Fibroblast of villous mesenchyme (primary cell): ENCODE results near the gene SERPIND1. TPM values are rescaled to one million over a fixed set of nuclear protein-coding genes. Genes with fewer than 3 reads are reported as not detected.

Experiments used
- DNase-seq: peaks from one replicate; pipeline ENCODE4 v3.0.0-alpha.2; 2010; ENCODE audit warnings: low read depth
- H3K4me3 ChIP-seq: 2 replicates; pipeline ENCODE4 v1.5.1; 2011; ENCODE audit warnings: low read depth, mild to moderate bottlenecking, low read length
- total RNA-seq: library from RNA; depleted of rRNA; stranded (reverse); fragments of >200 nt; gene quantifications from 2 replicates; pipeline ENCODE4 v1.2.3, GENCODE V29; 2012
- TF ChIP-seq, protein P1 (sequence below): IDR thresholded peaks from 2 replicates; pipeline ENCODE4 v1.5.1; 2012; ENCODE audit warnings: low read depth, mild to moderate bottlenecking, low read length; ENCODE audit not compliant: insufficient read depth

The SERPIND1 gene
- total RNA-seq, 1 donor, result under 0.01 TPM

DNA sequence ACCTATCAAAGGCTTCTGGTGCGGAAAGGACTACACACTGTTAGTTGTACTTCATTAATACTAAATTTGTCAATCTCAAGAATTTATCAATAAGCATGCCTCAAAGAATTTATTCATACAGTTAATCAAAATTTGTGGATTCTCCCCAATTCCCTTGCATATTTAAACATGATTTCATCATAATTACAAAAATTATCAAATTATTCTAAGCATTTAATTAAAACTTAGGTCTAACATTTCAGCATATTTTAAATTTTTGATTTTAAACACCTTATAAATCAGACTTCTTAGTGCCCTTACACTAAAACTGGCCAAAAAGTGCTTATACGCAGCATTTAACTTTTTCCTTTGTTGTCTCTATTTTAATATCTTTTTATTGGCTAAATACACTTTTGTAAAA, 13.8 kb upstream of the SERPIND1 start:
- TF ChIP-seq, protein P1, sequence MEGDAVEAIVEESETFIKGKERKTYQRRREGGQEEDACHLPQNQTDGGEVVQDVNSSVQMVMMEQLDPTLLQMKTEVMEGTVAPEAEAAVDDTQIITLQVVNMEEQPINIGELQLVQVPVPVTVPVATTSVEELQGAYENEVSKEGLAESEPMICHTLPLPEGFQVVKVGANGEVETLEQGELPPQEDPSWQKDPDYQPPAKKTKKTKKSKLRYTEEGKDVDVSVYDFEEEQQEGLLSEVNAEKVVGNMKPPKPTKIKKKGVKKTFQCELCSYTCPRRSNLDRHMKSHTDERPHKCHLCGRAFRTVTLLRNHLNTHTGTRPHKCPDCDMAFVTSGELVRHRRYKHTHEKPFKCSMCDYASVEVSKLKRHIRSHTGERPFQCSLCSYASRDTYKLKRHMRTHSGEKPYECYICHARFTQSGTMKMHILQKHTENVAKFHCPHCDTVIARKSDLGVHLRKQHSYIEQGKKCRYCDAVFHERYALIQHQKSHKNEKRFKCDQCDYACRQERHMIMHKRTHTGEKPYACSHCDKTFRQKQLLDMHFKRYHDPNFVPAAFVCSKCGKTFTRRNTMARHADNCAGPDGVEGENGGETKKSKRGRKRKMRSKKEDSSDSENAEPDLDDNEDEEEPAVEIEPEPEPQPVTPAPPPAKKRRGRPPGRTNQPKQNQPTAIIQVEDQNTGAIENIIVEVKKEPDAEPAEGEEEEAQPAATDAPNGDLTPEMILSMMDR, result no peak
- no peak for DNase-seq
- H3K4me3 ChIP-seq, result no peak overlapping the region

DNA sequence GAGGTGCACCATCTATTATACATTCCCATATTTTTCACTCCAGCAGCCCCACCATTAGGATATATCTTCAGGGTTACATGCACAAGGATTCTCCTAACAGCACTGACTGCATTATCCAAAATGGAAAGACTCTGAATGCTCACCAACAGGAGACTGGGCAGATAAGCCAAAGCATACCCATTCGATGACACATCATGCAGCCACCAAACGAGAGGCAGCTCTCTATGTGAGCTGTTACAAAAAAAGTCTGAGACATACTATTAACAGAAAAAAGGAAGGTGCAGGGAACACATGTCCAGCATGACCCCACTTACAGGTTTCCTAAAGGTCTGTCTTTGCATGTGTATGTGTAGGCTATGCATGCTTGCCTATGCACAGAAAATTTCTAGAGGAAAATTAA, 12.4 kb upstream of the SERPIND1 start:
- no peak for DNase-seq
- TF ChIP-seq, protein P1, result no peak
- H3K4me3 ChIP-seq, result no peak overlapping the region

DNA sequence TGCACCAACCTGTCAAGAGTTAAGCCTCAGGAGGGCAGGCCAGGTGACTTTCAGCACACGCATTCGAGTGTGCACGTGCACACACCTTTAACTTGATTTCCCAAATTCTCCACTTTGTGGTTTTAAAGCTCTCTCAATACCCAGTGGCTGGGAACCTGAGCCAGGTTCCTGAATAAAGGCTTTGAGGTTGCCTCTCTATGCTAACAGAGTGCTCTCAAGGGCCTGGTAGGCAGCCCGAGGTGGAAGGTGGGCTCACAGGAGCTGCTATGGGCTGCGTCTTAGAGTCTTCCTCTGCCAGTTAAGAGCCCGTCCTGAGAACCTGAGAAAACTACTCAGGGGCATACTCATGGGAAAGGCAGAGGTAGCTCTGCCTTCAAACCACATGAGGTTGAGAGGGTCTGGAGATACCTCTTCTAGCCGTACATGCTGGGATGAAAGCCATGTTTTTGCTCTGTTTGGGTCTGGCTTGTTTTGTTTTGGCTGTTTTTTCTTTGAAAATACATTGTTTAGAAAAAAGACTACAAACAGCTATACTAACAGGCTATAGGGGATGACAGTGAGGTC, 11.6 kb upstream of the SERPIND1 start:
- no peak overlapping the region for H3K4me3 ChIP-seq
- DNase-seq, result no peak
- TF ChIP-seq, protein P1, result no peak

DNA sequence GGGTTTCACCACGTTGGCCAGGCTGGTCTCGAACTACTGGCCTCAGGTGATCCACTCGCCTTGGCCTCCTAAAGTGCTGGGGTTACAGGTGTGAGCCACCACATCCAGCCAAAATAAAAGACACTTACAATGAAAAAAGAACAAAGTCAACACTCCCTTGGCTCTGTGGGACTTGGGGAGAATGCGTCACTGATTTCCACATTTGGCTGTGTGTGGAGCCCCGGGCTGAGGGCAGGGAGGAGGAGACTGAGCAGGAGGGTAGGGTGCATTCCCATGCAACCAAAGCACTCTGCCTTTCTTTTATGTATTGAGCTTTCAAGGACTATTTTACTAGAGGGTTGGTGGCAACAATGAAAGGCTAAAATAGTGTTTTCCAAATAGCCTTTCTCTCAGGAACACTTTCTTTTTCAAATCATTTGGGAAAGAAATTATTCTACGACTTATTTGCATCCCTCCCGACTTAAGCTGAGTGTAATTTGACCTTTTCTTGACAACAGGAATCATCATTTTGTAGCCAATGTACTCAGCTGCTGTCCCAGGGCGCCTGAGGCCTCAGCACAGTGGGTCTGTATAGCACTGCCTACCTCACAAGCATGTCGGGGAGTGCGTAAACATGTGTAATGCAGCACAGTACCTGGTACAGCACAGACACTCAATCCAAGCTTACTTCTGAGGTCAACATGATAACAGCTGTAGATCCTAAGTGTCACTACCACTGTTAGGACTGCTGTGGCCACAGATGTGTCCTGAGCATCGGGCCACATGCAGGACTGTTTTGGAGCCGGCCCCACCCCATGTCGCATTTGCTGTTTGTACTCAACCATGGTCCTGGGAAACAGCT, 10.1 kb upstream of the SERPIND1 start:
- no peak for DNase-seq
- no peak overlapping the region for H3K4me3 ChIP-seq
- TF ChIP-seq, protein P1, result no peak

DNA sequence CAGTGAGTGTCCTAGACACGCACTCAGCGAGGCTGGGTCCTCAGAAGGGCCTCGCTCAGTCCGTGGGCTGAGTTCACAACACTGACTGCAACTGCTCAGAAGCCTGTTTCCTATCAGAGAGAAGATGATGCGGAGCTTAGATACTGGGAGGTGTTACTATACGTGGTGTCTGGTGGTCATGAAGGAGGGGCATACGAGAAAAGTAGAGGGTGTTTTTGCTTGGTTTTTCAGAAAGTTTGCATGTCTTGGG, 9.5 kb upstream of the SERPIND1 start:
- no peak for DNase-seq
- no peak overlapping the region for H3K4me3 ChIP-seq
- TF ChIP-seq, protein P1, result no peak

DNA sequence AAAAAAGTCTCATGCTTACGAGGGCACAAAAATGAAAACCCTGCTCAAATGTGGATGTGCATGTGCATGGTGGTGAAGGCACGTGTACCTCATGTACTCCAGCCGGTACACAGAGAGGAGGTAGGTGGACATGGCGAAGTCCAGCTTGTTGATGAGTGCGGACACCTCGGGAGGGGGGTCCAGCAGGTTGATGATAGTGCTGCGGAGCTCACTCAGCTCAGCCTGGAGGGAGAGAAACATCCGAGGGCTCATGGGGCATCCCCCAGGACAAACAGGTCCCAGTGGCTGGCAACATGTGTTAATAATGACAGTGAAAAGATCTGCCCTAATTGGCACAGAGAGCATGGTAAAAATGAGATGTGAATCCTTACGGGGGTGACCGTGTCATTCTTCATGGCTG, 9.2 kb upstream of the SERPIND1 start:
- TF ChIP-seq, protein P1, result no peak
- H3K4me3 ChIP-seq, result no peak overlapping the region
- no peak for DNase-seq
